SK-N-SH (cell line): ENCODE measurements around the gene CA10. TPM values are rescaled to one million over a fixed set of nuclear protein-coding genes. Genes with fewer than 3 reads are reported as not detected.

ENCODE experiments used
- CTCF ChIA-PET: fragments of 300-600, 350-600 bp; formaldehyde crosslinking; extraction: SDS; loops from one replicate; lab custom pipeline; 2021; lab: Yijun Ruan, JAX
- POLR2A ChIA-PET: fragments of 350-600 bp; sonication (Branson Sonifier 250); formaldehyde crosslinking; extraction: SDS; loops from one replicate; lab custom pipeline; 2020; ENCODE audit warnings: antibody characterized with exemption, inconsistent platforms; lab: Yijun Ruan, JAX
- DNase-seq: peaks from one replicate; pipeline ENCODE4 v3.0.0; 2012
- H2AFZ ChIP-seq: fragments of 200-600 bp; sonication (generic); 2 replicates; pipeline ENCODE4 v1.8.1; 2016; ENCODE audit warnings: antibody characterized with exemption, mild to moderate bottlenecking, low read depth
- H3F3A ChIP-seq: fragments of 200-600 bp; sonication (generic); replicated peaks from 2 replicates; pipeline ENCODE3; 2016; ENCODE audit warnings: antibody characterized with exemption, mild to moderate bottlenecking; ENCODE audit not compliant: insufficient read depth
- H3K27ac ChIP-seq, 2 experiments: fragments of 200-500 bp in 1 of 2; fragments of 200-600 bp in 1 of 2; sonication (Bioruptor generic) in 1 of 2; sonication (generic), shearing (Covaris generic) in 1 of 2; 2 replicates each; pipeline versions ENCODE4 v1.5.1 to v1.6.1; 2014 to 2016; ENCODE audit warnings: low read depth in 2 of 2, inconsistent platforms in 1 of 2, low read length in 1 of 2, mild to moderate bottlenecking in 1 of 2, mixed read lengths in 1 of 2
- H3K27me3 ChIP-seq: fragments of 200-600 bp; sonication (generic), shearing (Covaris generic); 2 replicates; pipeline ENCODE4 v1.6.1; 2016; ENCODE audit warnings: mixed run types; ENCODE audit not compliant: insufficient read depth
- H3K36me3 ChIP-seq, 2 experiments: fragments of 200-500 bp in 1 of 2; fragments of 200-600 bp in 1 of 2; sonication (Bioruptor generic) in 1 of 2; sonication (generic) in 1 of 2; replicated peaks in 1 of 2; 2 replicates each; pipeline versions ENCODE3 to v1.5.1; 2014 to 2016; ENCODE audit warnings: low read length in 1 of 2, mild to moderate bottlenecking in 1 of 2; ENCODE audit not compliant: insufficient read depth in 2 of 2, control insufficient read depth in 1 of 2
- H3K4me1 ChIP-seq, 2 experiments: fragments of 200-500 bp in 1 of 2; fragments of 200-600 bp in 1 of 2; sonication (Bioruptor generic) in 1 of 2; sonication (generic), shearing (Covaris generic) in 1 of 2; 2 replicates each; pipeline versions ENCODE4 v1.5.1 to v1.6.1; 2014 to 2016; ENCODE audit warnings: low read depth in 1 of 2, low read length in 1 of 2, mixed run types in 1 of 2; ENCODE audit not compliant: insufficient read depth in 2 of 2, control insufficient read depth in 1 of 2
- H3K4me2 ChIP-seq: fragments of 200-600 bp; sonication (generic), shearing (Covaris generic); 2 replicates; pipeline ENCODE4 v1.6.1; 2017; ENCODE audit warnings: mixed run types
- H3K4me3 ChIP-seq, 2 experiments: fragments of 200-500 bp in 1 of 2; fragments of 200-600 bp in 1 of 2; sonication (Bioruptor generic) in 1 of 2; sonication (generic), shearing (Covaris generic) in 1 of 2; 2 replicates each; pipeline versions ENCODE4 v1.5.1 to v1.8.1; 2014 to 2016; ENCODE audit warnings: low read depth in 2 of 2, inconsistent platforms in 1 of 2, low read length in 1 of 2, mild to moderate bottlenecking in 1 of 2, mixed read lengths in 1 of 2, moderate library complexity in 1 of 2
- H3K79me2 ChIP-seq: fragments of 200-600 bp; sonication (generic); 2 replicates; pipeline ENCODE4 v1.8.1; 2017; ENCODE audit warnings: mild to moderate bottlenecking; ENCODE audit not compliant: insufficient read depth
- H3K9ac ChIP-seq: fragments of 200-600 bp; sonication (generic); 2 replicates; pipeline ENCODE4 v1.6.1; 2017; ENCODE audit warnings: mixed run types
- H3K9me2 ChIP-seq: fragments of 200-600 bp; sonication (generic); 2 replicates; pipeline ENCODE4 v1.6.1; 2017; ENCODE audit warnings: mixed run types
- H3K9me3 ChIP-seq: fragments of 200-600 bp; sonication (generic); 2 replicates; pipeline ENCODE4 v1.6.1; 2017; ENCODE audit warnings: mixed run types, mild to moderate bottlenecking, moderate library complexity
- H4K20me1 ChIP-seq: fragments of 200-600 bp; sonication (generic); 2 replicates; pipeline ENCODE4 v1.6.1; 2017; ENCODE audit warnings: mild to moderate bottlenecking, mixed run types; ENCODE audit not compliant: insufficient read depth
- EP300 ChIP-seq, 2 experiments: IDR thresholded peaks; 2 replicates each; pipeline versions ENCODE4 v1.4.0 to v1.6.1; 2012; ENCODE audit warnings: borderline replicate concordance in 1 of 2, low read depth in 1 of 2, low read length in 1 of 2
- EZH2phosphoT487 ChIP-seq: fragments of 200-600 bp; sonication (generic); IDR thresholded peaks from 2 replicates; pipeline ENCODE4 v1.6.1; 2017; ENCODE audit warnings: low read depth, mixed run types, mild to moderate bottlenecking, antibody characterized with exemption, moderate library complexity, borderline replicate concordance
- FOXJ3 ChIP-seq: sonication (generic); formaldehyde crosslinking; IDR thresholded peaks from 2 replicates; pipeline ENCODE4 v1.5.1; 2020; ENCODE audit warnings: mild to moderate bottlenecking, missing genetic modification reagents
- JUND ChIP-seq: IDR thresholded peaks from 2 replicates; pipeline ENCODE4 v1.4.0; 2012
- MAX ChIP-seq: IDR thresholded peaks from 2 replicates; pipeline ENCODE4 v1.4.0; 2012; ENCODE audit warnings: low read depth
- MXI1 ChIP-seq: IDR thresholded peaks from 2 replicates; pipeline ENCODE4 v1.6.1; 2012; ENCODE audit warnings: mild to moderate bottlenecking, low read depth, low read length, improper control_type of control experiment
- NFIC ChIP-seq: IDR thresholded peaks from 2 replicates; pipeline ENCODE4 v1.4.0; 2012; ENCODE audit warnings: borderline replicate concordance
- NRF1 ChIP-seq: IDR thresholded peaks from 2 replicates; pipeline ENCODE4 v1.6.1; 2012; ENCODE audit warnings: low read depth, mild to moderate bottlenecking, low read length
- RAD21 ChIP-seq: IDR thresholded peaks from 2 replicates; pipeline ENCODE4 v1.6.1; 2012; ENCODE audit warnings: mild to moderate bottlenecking, low read length
- RCOR1 ChIP-seq: fragments of 150-350 bp; IDR thresholded peaks from 2 replicates; pipeline ENCODE4 v1.6.1; 2017; ENCODE audit warnings: antibody characterized with exemption, low read length
- RFX5 ChIP-seq: IDR thresholded peaks from 2 replicates; pipeline ENCODE4 v1.6.1; 2012; ENCODE audit warnings: mild to moderate bottlenecking, improper control_type of control experiment, low read length
- SIN3A ChIP-seq: IDR thresholded peaks from 2 replicates; pipeline ENCODE4 v1.6.1; 2012; ENCODE audit warnings: low read depth, mild to moderate bottlenecking, low read length, moderate library complexity, borderline replicate concordance
- TCF12 ChIP-seq: IDR thresholded peaks from 2 replicates; pipeline ENCODE4 v1.4.0; 2012
- USF2 ChIP-seq: fragments of 150-350 bp; IDR thresholded peaks from 2 replicates; pipeline ENCODE4 v1.6.1; 2017; ENCODE audit warnings: antibody characterized with exemption, low read length, low read depth, borderline replicate concordance
- ZBTB33 ChIP-seq: IDR thresholded peaks from 2 replicates; pipeline ENCODE4 v1.4.0; 2012; ENCODE audit warnings: low read depth, borderline replicate concordance
- WGBS: methylation state at CpG from one replicate; pipeline ENCODE4 v1.1.6; 2017; ENCODE audit warnings: low lambda C conversion rate; 5-methylcytosine and 5-hydroxymethylcytosine counted together
- polyA plus RNA-seq, 3 experiments: library from polyadenylated mRNA; depleted of rRNA; stranded (reverse); fragments of >200 nt; gene quantifications; 2 replicates each; pipeline ENCODE4 v1.2.3, GENCODE V29; 2012
- TF ChIP-seq, protein P1 (sequence below): fragments of 150-350 bp; IDR thresholded peaks from 2 replicates; pipeline ENCODE4 v1.6.1; 2016; ENCODE audit warnings: mild to moderate bottlenecking, low read depth, low read length
- TF ChIP-seq, protein P2 (sequence below): IDR thresholded peaks from 2 replicates; pipeline ENCODE4; 2012

Gene CA10
- polyA plus RNA-seq, 1 of the 3 experiments (the other 2 are of a cell fraction) = not detected

- Histone ChIP-seq H3F3A (no peaks in the 10 kb centered on the region), H3K79me2 (no peaks in the 10 kb centered on the region), H3K9me2 (no peaks in the 10 kb centered on the region), H3K4me1 (no peaks in the 10 kb centered on the region), H3K27ac (no peak overlapping the region), H3K9me3 (no peaks in the 10 kb centered on the region; the same call in 1 of the 2 replicates), H4K20me1 (no peaks in the 10 kb centered on the region), H3K36me3 (no peaks in the 10 kb centered on the region), H3K27me3 (no peaks in the 10 kb centered on the region), H3K9ac (no peak overlapping the region), H3K4me2 (no peak overlapping the region), H3K4me3 (no peak overlapping the region), H2AFZ (no peak overlapping the region)
- TF ChIP-seq EP300 (IDR thresholded peaks at IDR 0.05; ENCODE audit: borderline replicate concordance in 1 of 2, low read depth in 1 of 2, low read length in 1 of 2) (no peak), NRF1 (no peak), NFIC (no peak), EZH2phosphoT487 (no peak), TCF12 (no peak)
- DNase-seq = no peak
- POLR2A ChIA-PET = no interaction called here
- 0% methylated on average over 1 of the region's 1 CpG for WGBS
- CTCF ChIA-PET = interaction anchor here (0.6 to 1.6 kb wide), 4 partner anchors 13 to 409 kb away, joined by 3 to 5 read pairs (median 4); no protein-coding TSS in a partner anchor
Measured at GRCh38 chr17:51706093-51706492, 452.4 kb downstream of the CA10 start.

DNA sequence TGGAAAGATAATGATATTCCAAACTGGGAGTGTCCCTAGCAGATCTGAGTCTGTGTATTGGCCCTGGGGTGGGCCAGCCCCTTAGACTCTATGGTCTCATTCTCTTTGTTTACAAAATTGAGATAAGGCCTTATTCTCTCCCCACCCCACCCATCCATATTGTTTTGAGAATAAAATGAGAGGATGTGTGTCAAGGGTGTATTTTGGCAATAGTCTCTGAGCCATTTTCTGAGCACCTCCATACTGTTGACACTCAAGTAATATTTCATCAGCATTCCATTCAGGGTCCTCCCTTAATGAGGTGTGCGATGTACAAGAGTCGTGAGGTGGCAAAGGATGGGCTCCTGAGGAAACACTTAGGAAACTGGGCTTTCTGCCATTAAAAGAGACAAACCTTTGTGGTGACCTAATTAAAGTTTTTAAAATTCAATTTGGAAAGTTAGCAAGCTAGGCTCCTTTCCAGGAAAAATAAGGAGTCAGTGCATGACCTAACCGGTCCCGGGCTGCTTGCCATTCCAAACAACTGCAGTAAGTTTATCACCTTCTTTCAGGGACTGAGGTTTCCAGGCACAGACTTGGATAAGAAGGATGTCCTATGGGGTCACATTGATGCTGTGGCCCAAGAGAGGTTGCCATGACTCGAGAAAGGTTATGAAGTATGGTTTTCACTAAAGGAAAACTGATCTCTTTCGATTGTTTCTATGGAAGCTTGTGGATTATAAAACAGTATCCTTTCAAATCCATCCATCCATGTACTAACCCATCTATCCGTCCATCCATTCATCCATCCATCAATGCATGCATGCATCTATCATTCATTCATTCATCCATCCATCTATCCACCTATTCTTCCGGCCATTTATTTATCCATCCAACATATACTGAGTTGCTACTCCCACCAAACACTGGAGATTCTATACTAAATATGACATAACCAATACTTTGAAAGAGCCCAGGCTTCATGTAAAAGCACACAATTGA lies 454.9 kb downstream of the CA10 start:
- Histone ChIP-seq H3K9me3 (no peaks in the 10 kb centered on the region; the same call in 1 of the 2 replicates), H3F3A (no peaks in the 10 kb centered on the region), H3K4me3 (no peak overlapping the region), H3K9me2 (no peaks in the 10 kb centered on the region), H3K36me3 (no peaks in the 10 kb centered on the region), H3K79me2 (no peaks in the 10 kb centered on the region), H3K9ac (no peak overlapping the region), H3K27ac (no peak overlapping the region), H3K4me2 (no peak overlapping the region), H3K4me1 (no peaks in the 10 kb centered on the region), H4K20me1 (no peaks in the 10 kb centered on the region), H3K27me3 (no peaks in the 10 kb centered on the region), H2AFZ (no peak overlapping the region)
- TF ChIP-seq NRF1 (no peak), MAX (no peak), RAD21 (no peak), MXI1 (no peak), RFX5 (no peak), ZBTB33 (no peak), NFIC (no peak), RCOR1 (no peak), FOXJ3 (CRISPR knock-in tag) (no peak), EP300 (IDR thresholded peaks at IDR 0.05; ENCODE audit: borderline replicate concordance in 1 of 2, low read depth in 1 of 2, low read length in 1 of 2) (no peak), JUND (no peak), USF2 (no peak), SIN3A (no peak)
- TF ChIP-seq, protein P1, sequence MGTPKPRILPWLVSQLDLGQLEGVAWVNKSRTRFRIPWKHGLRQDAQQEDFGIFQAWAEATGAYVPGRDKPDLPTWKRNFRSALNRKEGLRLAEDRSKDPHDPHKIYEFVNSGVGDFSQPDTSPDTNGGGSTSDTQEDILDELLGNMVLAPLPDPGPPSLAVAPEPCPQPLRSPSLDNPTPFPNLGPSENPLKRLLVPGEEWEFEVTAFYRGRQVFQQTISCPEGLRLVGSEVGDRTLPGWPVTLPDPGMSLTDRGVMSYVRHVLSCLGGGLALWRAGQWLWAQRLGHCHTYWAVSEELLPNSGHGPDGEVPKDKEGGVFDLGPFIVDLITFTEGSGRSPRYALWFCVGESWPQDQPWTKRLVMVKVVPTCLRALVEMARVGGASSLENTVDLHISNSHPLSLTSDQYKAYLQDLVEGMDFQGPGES = no peak
- TF ChIP-seq, protein P2, sequence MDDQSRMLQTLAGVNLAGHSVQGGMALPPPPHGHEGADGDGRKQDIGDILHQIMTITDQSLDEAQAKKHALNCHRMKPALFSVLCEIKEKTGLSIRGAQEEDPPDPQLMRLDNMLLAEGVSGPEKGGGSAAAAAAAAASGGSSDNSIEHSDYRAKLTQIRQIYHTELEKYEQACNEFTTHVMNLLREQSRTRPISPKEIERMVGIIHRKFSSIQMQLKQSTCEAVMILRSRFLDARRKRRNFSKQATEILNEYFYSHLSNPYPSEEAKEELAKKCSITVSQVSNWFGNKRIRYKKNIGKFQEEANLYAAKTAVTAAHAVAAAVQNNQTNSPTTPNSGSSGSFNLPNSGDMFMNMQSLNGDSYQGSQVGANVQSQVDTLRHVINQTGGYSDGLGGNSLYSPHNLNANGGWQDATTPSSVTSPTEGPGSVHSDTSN = no peak
- WGBS = 26% methylated on average over 8 of the region's 8 CpGs
- ChIA-PET CTCF (interaction anchor here (1.0 kb wide), 1 partner anchor 9 kb away, joined by 3 read pairs; no protein-coding TSS in a partner anchor), POLR2A (no interaction called here)
- DNase-seq = no peak
